Neural progenitor cell (in vitro differentiated cells): ENCODE results near the gene SYTL2.

Source experiments
- CTCF ChIP-seq: fragments of 200-600 bp; sonication (generic); IDR thresholded peaks from 2 replicates; pipeline ENCODE4 v1.5.1; 2017; ENCODE audit warnings: antibody characterized with exemption, mild to moderate bottlenecking
- EZH2 ChIP-seq: fragments of 200-600 bp; sonication (generic); IDR thresholded peaks from 2 replicates; pipeline ENCODE4 v1.6.1; 2017; ENCODE audit warnings: antibody characterized with exemption, mild to moderate bottlenecking, moderate library complexity
- EZH2phosphoT487 ChIP-seq: fragments of 200-600 bp; sonication (generic); IDR thresholded peaks from 2 replicates; pipeline ENCODE4 v1.6.1; 2017; ENCODE audit warnings: antibody characterized with exemption

GRCh38 chr11:85848556-85848955 lies 37.6 kb upstream of the SYTL2 start:
- TF ChIP-seq CTCF (no peak), EZH2 (no peak), EZH2phosphoT487 (no peak)
